SK-N-SH (cell line): Measurements from ENCODE around the gene EPB41L5. TPM values are rescaled to one million over a fixed set of nuclear protein-coding genes. Genes with fewer than 3 reads are reported as not detected.
A peak's percentile ranks its signal among the peaks of the same experiment; 100 is the strongest.

Source experiments
- CTCF ChIA-PET: fragments of 300-600, 350-600 bp; formaldehyde crosslinking; extraction: SDS; loops from one replicate; lab custom pipeline; 2021; lab: Yijun Ruan, JAX
- POLR2A ChIA-PET: fragments of 350-600 bp; sonication (Branson Sonifier 250); formaldehyde crosslinking; extraction: SDS; loops from one replicate; lab custom pipeline; 2020; ENCODE audit warnings: antibody characterized with exemption, inconsistent platforms; lab: Yijun Ruan, JAX
- DNase-seq: peaks from one replicate; pipeline ENCODE4 v3.0.0; 2012
- H2AFZ ChIP-seq: fragments of 200-600 bp; sonication (generic); 2 replicates; pipeline ENCODE4 v1.8.1; 2016; ENCODE audit warnings: antibody characterized with exemption, mild to moderate bottlenecking, low read depth
- H3F3A ChIP-seq: fragments of 200-600 bp; sonication (generic); replicated peaks from 2 replicates; pipeline ENCODE3; 2016; ENCODE audit warnings: antibody characterized with exemption, mild to moderate bottlenecking; ENCODE audit not compliant: insufficient read depth
- H3K27ac ChIP-seq, 2 experiments: fragments of 200-500 bp in 1 of 2; fragments of 200-600 bp in 1 of 2; sonication (Bioruptor generic) in 1 of 2; sonication (generic), shearing (Covaris generic) in 1 of 2; 2 replicates each; pipeline versions ENCODE4 v1.5.1 to v1.6.1; 2014 to 2016; ENCODE audit warnings: low read depth in 2 of 2, inconsistent platforms in 1 of 2, low read length in 1 of 2, mild to moderate bottlenecking in 1 of 2, mixed read lengths in 1 of 2
- H3K27me3 ChIP-seq: fragments of 200-600 bp; sonication (generic), shearing (Covaris generic); 2 replicates; pipeline ENCODE4 v1.6.1; 2016; ENCODE audit warnings: mixed run types; ENCODE audit not compliant: insufficient read depth
- H3K36me3 ChIP-seq, 2 experiments: fragments of 200-500 bp in 1 of 2; fragments of 200-600 bp in 1 of 2; sonication (Bioruptor generic) in 1 of 2; sonication (generic) in 1 of 2; replicated peaks in 1 of 2; 2 replicates each; pipeline versions ENCODE3 to v1.5.1; 2014 to 2016; ENCODE audit warnings: low read length in 1 of 2, mild to moderate bottlenecking in 1 of 2; ENCODE audit not compliant: insufficient read depth in 2 of 2, control insufficient read depth in 1 of 2
- H3K4me1 ChIP-seq, 2 experiments: fragments of 200-500 bp in 1 of 2; fragments of 200-600 bp in 1 of 2; sonication (Bioruptor generic) in 1 of 2; sonication (generic), shearing (Covaris generic) in 1 of 2; 2 replicates each; pipeline versions ENCODE4 v1.5.1 to v1.6.1; 2014 to 2016; ENCODE audit warnings: low read depth in 1 of 2, low read length in 1 of 2, mixed run types in 1 of 2; ENCODE audit not compliant: insufficient read depth in 2 of 2, control insufficient read depth in 1 of 2
- H3K4me2 ChIP-seq: fragments of 200-600 bp; sonication (generic), shearing (Covaris generic); 2 replicates; pipeline ENCODE4 v1.6.1; 2017; ENCODE audit warnings: mixed run types
- H3K4me3 ChIP-seq, 2 experiments: fragments of 200-500 bp in 1 of 2; fragments of 200-600 bp in 1 of 2; sonication (Bioruptor generic) in 1 of 2; sonication (generic), shearing (Covaris generic) in 1 of 2; 2 replicates each; pipeline versions ENCODE4 v1.5.1 to v1.8.1; 2014 to 2016; ENCODE audit warnings: low read depth in 2 of 2, inconsistent platforms in 1 of 2, low read length in 1 of 2, mild to moderate bottlenecking in 1 of 2, mixed read lengths in 1 of 2, moderate library complexity in 1 of 2
- H3K79me2 ChIP-seq: fragments of 200-600 bp; sonication (generic); 2 replicates; pipeline ENCODE4 v1.8.1; 2017; ENCODE audit warnings: mild to moderate bottlenecking; ENCODE audit not compliant: insufficient read depth
- H3K9ac ChIP-seq: fragments of 200-600 bp; sonication (generic); 2 replicates; pipeline ENCODE4 v1.6.1; 2017; ENCODE audit warnings: mixed run types
- H3K9me2 ChIP-seq: fragments of 200-600 bp; sonication (generic); 2 replicates; pipeline ENCODE4 v1.6.1; 2017; ENCODE audit warnings: mixed run types
- H3K9me3 ChIP-seq: fragments of 200-600 bp; sonication (generic); 2 replicates; pipeline ENCODE4 v1.6.1; 2017; ENCODE audit warnings: mixed run types, mild to moderate bottlenecking, moderate library complexity
- H4K20me1 ChIP-seq: fragments of 200-600 bp; sonication (generic); 2 replicates; pipeline ENCODE4 v1.6.1; 2017; ENCODE audit warnings: mild to moderate bottlenecking, mixed run types; ENCODE audit not compliant: insufficient read depth
- CHD2 ChIP-seq: fragments of 150-350 bp; IDR thresholded peaks from 2 replicates; pipeline ENCODE4 v1.6.1; 2018; ENCODE audit warnings: low read length; ENCODE audit not compliant: partially characterized antibody
- ELF1 ChIP-seq: IDR thresholded peaks from 2 replicates; pipeline ENCODE4 v1.4.0; 2012
- EZH2phosphoT487 ChIP-seq: fragments of 200-600 bp; sonication (generic); IDR thresholded peaks from 2 replicates; pipeline ENCODE4 v1.6.1; 2017; ENCODE audit warnings: low read depth, mixed run types, mild to moderate bottlenecking, antibody characterized with exemption, moderate library complexity, borderline replicate concordance
- FOXJ3 ChIP-seq: sonication (generic); formaldehyde crosslinking; IDR thresholded peaks from 2 replicates; pipeline ENCODE4 v1.5.1; 2020; ENCODE audit warnings: mild to moderate bottlenecking, missing genetic modification reagents
- GABPA ChIP-seq: IDR thresholded peaks from 2 replicates; pipeline ENCODE4 v1.4.0; 2012; ENCODE audit warnings: low read depth, mild to moderate bottlenecking
- IRF3 ChIP-seq: fragments of 150-350 bp; IDR thresholded peaks from 2 replicates; pipeline ENCODE4 v1.6.1; 2016; ENCODE audit warnings: mild to moderate bottlenecking, low read depth, low read length
- JUND ChIP-seq: IDR thresholded peaks from 2 replicates; pipeline ENCODE4 v1.4.0; 2012
- MXI1 ChIP-seq: IDR thresholded peaks from 2 replicates; pipeline ENCODE4 v1.6.1; 2012; ENCODE audit warnings: mild to moderate bottlenecking, low read depth, low read length, improper control_type of control experiment
- POLR2AphosphoS5 ChIP-seq: IDR thresholded peaks from 2 replicates; pipeline ENCODE4 v1.6.1; 2012; ENCODE audit warnings: low read depth, low read length
- RFX5 ChIP-seq: IDR thresholded peaks from 2 replicates; pipeline ENCODE4 v1.6.1; 2012; ENCODE audit warnings: mild to moderate bottlenecking, improper control_type of control experiment, low read length
- RXRA ChIP-seq: IDR thresholded peaks from 2 replicates; pipeline ENCODE4 v1.4.0; 2012; ENCODE audit warnings: low read depth, mild to moderate bottlenecking, borderline replicate concordance
- ZBTB33 ChIP-seq: IDR thresholded peaks from 2 replicates; pipeline ENCODE4 v1.4.0; 2012; ENCODE audit warnings: low read depth, borderline replicate concordance
- whole genome bisulfite sequencing: methylation state at CpG from one replicate; pipeline ENCODE4 v1.1.6; 2017; ENCODE audit warnings: low lambda C conversion rate; 5-methylcytosine and 5-hydroxymethylcytosine counted together
- polyA plus RNA-seq, 3 experiments: library from polyadenylated mRNA; depleted of rRNA; stranded (reverse); fragments of >200 nt; gene quantifications; 2 replicates each; pipeline ENCODE4 v1.2.3, GENCODE V29; 2012
- TF ChIP-seq, protein P1 (sequence below): IDR thresholded peaks from 2 replicates; pipeline ENCODE4; 2012

Gene EPB41L5
- polyA plus RNA-seq, 1 of the 3 experiments (the other 2 are of a cell fraction), result 5.3 TPM

GRCh38 chr2:120014226-120014980 lies 1.5 kb downstream of the EPB41L5 start:
- H3K4me2 ChIP-seq, result peak overlapping the region; percentile 79
- no peak overlapping the region; a peak in 1 of 4 replicates for H3K27ac ChIP-seq
- peak; percentile 33 for DNase-seq
- H3K4me1 ChIP-seq, result peaks cover 7 to 13% of the 10 kb centered on the region in 2 experiments; a peak in 3 of 4 replicates
- WGBS, result 91% methylated on average over 8 of the region's 8 CpGs
- H3K27me3 ChIP-seq, result no peaks in the 10 kb centered on the region
- no peaks in the 10 kb centered on the region for H3K36me3 ChIP-seq
- H2AFZ ChIP-seq, result no peak overlapping the region
- no peak overlapping the region for H3K9ac ChIP-seq
- H3K4me3 ChIP-seq, result peak overlapping the region; percentile 78 to 90; a peak in 3 of 4 replicates
- POLR2A ChIA-PET, result no interaction called here
- CTCF ChIA-PET, result interaction anchor here (0.7 kb wide), 1 partner anchor 59 kb away, joined by 5 read pairs; no protein-coding TSS in a partner anchor
- H3K9me2 ChIP-seq, result no peaks in the 10 kb centered on the region
- H4K20me1 ChIP-seq, result 0 out of 2 replicates have a peak, but pooled peaks cover 4% of the 10 kb centered on the region
- H3F3A ChIP-seq, result peaks cover 3% of the 10 kb centered on the region
- peaks cover 19% of the 10 kb centered on the region for H3K79me2 ChIP-seq
- H3K9me3 ChIP-seq, result no peaks in the 10 kb centered on the region
- TF ChIP-seq RXRA (no peak), POLR2AphosphoS5 (no peak), CHD2 (no peak), RFX5 (no peak), ELF1 (no peak), FOXJ3 (CRISPR knock-in tag) (no peak), JUND (no peak), MXI1 (no peak), GABPA (no peak), IRF3 (no peak), ZBTB33 (no peak), EZH2phosphoT487 (no peak)
- TF ChIP-seq, protein P1, sequence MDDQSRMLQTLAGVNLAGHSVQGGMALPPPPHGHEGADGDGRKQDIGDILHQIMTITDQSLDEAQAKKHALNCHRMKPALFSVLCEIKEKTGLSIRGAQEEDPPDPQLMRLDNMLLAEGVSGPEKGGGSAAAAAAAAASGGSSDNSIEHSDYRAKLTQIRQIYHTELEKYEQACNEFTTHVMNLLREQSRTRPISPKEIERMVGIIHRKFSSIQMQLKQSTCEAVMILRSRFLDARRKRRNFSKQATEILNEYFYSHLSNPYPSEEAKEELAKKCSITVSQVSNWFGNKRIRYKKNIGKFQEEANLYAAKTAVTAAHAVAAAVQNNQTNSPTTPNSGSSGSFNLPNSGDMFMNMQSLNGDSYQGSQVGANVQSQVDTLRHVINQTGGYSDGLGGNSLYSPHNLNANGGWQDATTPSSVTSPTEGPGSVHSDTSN, result no peak
- TF ChIP-seq, all 33 proteins: peak for 0
